Dedifferentiated amniotic fluid mesenchymal stem cell (primary cell): ENCODE results near the gene LSM14B.
"Not testable (repeated sequence)": the region's sequence is repeated elsewhere in the genome, so short reads cannot be mapped to it uniquely, and the experiment has no call there.

Experiments used
- DNase-seq: peaks from one replicate; pipeline ENCODE4 v3.0.0-alpha.2; 2016; ENCODE audit errors: extremely low spot score

The LSM14B gene

GRCh38 chr20:62121776-62122653 lies at the start of gene LSM14B:
LSM14B (plus strand) TSS chr20:62122475; CDS start chr20:62122667, 192 bp downstream.
- peak; percentile 94 for DNase-seq

GRCh38 chr20:62073323-62073722 lies 49.0 kb upstream of the LSM14B start:
- no peak for DNase-seq

- no peak for DNase-seq
These were observed 43.1 kb upstream of the LSM14B start for GRCh38 chr20:62079166-62079565.

DNA sequence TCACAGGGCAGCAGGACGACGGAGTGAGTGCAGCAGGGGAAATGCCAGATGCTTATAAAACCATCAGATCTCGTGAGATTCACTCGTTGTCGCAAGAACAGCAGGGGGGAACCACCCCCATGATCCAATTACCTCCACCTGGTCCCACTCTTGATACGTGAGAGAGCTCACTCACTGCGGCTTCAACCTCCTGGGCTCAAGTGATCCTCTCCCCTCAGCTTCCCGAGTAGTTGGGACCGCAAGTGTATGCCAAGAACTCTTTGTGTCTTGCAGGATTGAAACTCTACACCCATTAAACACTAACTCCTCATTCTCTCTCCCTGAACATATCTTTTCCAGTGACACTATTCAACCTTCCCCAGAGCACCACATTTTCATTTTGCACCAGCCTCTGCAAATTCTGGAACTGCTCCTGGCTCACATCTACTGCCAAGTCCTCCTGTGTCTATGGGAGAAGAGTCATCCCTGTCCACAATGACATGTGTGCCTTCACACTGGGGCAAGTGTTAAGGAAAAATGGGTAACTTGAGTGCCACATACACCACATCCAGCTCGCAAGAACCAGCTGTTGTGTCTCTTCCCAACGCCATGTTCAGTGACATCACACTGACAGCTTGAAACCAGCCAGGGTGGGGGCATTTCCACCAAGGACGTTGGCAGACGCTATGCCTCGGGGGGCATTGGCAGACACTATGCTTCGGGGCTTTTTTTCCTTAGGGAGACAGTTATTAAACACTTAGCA lies 41.9 kb upstream of the LSM14B start:
- DNase-seq = no peak

DNA sequence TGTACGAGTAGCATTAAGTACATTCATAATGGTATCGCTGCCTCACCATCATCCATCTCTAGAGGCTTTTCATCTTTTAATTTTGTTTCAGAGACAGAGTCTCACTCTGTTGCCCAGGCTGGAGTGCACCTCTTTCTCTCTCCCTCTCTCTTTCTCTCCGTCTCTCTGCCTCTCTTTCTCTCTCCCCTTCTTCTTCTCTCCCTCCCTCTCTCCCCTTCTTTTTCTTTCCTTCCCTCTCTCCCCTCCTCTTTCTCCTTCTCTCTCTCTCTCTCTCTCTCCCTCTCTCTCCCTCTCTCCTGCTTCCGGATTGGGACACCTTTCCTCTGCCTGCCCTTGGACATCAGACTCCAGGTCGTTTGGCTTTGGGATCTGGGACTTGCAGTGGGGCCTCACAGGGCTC lies 39.0 kb upstream of the LSM14B start:
- DNase-seq = no peak

DNA sequence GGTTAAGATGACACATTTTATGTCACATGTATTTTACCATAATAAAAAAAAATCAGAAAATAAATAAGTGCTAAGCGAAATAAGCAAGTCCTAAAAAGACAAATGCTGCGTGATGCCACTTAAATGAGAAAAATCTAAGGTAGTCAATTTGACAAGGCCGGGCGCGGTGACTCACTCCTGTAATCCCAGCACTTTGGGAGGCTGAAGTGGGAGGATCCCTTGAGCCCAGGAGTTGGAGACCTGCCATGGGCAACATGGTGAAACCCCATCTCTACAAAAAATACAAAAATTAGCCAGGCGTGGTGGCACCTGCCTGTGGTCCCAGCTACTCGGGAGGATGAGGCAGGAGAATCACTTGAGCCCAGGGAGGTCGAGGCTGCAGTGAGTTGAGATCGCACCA lies 38.1 kb upstream of the LSM14B start:
- not testable (repeated sequence) for DNase-seq

DNA sequence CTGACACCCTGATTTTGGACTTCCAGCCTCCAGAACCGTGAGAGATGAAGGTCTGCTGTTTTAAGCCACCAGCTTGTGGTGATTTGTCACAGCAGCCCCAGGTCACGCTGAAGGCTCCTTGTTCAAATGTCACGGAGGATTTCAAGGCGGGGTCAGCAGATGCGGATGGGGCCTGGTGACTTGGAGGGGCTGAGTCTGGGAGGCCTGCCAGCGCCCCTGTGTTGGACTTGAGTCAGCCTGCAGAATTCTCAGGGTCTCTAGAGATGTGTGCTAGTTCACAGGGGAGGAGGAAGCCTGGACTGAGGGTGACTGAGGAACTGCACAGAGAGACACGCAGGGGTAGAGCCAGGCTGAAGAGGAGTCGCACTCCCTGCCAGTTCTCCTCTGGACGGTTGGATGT lies 37.1 kb upstream of the LSM14B start:
- DNase-seq = no peak

GRCh38 chr20:62087227-62087626 lies 35.0 kb upstream of the LSM14B start:
- DNase-seq = no peak

GRCh38 chr20:62087632-62088031 lies 34.6 kb upstream of the LSM14B start:
- no peak for DNase-seq

- peak; percentile 76 for DNase-seq
These were observed 33.8 kb upstream of the LSM14B start for GRCh38 chr20:62088258-62089127.

- DNase-seq = no peak
These were observed 32.9 kb upstream of the LSM14B start for GRCh38 chr20:62089393-62089792.

DNA sequence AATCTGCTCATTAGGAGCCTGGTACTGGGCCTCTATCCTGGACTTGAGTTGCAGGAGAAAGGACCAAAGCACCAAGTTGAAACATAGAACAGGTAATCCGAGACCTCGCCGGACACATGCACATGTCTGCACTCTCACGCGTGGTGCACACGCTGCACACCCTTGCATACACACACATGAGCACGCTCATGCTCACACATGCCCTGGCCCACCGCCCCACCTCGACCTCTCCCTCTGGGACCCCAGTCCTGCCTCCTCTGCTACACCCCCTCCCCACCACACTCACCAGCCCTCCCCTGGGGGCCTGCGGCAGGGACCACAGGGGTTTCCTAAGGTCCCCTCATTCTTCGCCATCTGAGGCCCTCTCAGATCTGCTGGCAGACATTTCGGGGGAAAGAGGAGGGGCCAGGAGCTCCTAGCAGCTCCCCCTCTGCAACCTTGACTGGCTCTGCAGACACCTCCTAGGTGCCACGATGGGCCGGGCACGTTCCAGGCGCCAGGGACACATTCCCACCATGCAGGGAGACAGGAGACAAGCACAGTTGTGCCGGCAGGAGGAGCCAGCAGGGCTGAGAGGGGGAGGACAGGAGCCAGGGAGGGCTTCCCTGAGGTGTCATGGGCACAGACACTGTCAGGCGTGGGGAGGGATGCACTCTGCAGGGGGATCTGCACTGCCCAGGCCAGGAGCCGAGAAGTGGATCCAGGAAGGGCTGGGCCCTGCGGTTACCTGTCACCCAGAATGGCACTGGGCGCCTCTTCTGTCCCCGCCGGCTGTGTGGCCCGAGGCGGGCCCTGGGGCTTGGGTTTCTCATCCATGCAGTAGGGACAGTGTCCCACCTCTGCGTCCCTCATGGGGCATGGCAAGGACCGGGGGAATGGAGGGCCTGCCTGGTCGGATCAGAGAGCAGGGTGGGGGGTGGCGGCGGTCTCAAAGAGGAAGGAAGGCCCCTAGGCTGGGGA lies 25.6 kb upstream of the LSM14B start:
- no peak for DNase-seq

DNA sequence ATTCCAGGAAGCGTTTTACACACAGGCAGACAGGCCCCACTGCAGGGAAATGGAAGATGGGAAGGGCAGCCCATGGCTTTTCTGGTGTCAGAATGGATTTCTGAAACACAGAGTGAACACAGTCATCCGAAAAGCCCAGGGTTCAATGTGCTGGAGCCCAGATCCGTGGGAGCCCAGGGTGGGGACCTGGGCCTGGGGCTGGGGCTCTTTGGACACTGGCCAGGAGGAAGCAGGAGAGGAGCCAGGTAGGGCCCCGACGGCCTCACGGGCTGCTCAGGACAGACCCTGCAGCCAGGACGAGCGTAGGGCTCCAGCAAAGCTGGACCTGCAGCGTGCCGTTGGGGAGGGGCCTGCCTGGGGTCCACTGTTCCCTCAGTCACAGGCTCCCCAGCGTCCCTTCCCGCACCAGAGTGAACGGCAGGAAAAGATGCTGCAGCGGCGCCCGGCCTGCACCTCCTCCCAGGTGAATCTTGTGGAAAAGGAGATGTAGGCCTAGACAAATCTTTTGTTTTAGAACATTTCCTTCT lies 24.3 kb upstream of the LSM14B start:
- DNase-seq = no peak

DNA sequence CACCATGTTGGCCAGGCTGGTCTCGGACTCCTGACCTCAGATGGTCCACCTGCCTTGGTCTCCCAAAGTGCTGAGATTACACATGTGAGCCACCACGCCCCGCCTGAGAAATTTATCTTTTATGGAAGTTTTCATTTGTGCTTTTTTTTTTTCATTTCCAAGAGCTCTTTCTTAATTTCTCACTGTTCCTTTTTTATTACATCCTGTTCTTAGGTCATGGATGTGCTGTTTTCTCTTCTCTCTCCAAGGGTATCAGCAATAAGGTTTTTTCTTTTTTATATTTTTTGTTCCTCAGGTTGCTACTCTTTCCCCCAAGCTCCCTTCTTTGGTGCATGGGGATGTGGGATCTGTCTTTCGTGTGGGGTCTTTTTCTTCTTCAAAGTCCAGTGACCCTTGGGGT lies 21.2 kb upstream of the LSM14B start:
- no peak for DNase-seq

DNA sequence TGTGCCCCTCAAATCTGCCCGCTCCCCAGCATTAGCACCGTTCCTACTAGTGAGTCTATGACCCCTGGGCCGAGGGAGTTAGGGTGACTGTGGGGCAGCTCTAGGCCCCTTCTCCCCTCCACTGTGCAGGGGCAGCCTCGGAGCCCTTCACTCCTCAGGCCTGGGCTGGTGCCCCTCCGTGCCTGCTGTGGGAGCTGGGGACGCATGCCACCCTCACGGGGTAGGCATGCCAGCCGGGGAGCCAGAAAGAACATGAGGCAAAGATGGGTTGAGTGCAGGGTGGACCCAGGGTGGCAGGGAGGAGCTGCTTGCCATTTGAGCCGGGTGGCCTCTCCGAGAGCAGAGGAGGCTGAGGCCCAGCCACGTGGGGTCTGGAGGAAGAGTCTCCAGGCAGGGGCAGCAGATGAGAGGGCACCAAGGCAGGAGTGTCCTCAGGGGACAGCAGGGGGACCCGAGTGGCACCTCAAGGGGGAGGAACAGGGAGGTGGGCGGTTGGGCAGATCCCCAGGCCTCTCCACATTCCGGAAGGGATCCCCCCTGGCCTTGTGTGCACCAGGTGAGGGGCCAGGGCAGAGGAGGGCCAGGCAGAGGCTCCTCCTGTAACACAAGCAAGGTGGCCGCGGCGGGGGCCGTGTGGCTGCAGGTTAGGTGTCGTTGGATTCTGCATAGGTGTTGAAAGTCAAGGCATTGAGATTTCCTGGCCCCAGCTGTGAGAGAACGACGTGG lies 18.6 kb upstream of the LSM14B start:
- no peak for DNase-seq

DNA sequence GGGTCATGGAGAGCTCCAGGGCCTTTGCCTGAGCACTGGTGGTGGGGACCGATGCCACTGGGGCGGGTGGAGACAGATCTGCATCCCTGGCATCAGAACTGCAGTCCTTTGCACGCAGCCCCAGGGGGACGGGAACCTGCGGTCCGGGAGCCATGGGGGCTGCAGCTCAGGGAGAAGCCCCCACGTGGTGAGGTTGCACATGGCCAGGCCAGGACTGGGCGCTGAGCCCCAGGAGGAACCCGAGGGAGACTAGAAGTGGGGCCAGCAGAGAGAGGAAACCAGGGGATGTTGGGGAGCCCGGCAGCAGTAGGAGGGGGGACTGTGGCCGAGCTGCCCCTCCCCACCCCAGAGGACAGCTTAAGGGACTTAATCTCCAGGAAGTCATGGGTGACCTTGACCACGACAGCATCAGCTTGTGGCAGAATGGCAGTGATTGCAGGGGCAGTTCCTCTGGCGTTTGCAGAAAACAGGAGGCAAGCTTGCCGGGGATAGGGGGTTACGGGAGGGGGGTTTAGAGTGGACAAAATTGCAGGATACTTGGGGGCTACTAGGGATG lies 18.0 kb upstream of the LSM14B start:
- no peak for DNase-seq

DNA sequence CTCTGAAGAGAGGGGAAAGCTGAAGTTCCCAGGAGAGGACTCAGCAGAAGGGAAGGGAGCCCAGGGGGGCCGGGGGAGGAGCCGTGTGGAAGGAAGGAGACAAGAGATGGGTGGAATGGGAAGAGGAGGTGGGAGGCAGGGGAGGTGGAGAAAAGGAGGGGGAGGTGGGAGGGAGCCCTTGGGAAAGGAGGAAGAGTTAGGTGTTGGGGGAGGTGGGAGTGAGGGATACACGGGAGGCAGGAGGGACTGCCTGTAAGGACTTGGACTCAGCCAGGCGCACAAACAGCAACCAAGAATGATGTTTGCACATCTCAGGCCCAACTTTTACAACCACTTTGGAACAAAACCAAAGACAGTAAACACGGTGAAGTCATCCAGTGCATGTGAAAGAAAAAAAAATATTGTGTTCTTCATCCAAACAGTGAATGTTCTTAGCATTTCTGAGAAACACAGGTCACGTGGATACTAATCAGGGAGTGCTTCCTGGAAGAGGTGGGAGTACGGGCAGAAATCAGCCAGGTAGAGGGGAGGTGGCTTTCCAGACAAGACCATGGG lies 17.4 kb upstream of the LSM14B start:
- DNase-seq = no peak

GRCh38 chr20:62105592-62105991 lies 16.7 kb upstream of the LSM14B start:
- no peak for DNase-seq

- DNase-seq = no peak
These were observed 11.1 kb upstream of the LSM14B start for GRCh38 chr20:62111148-62111547.
